HEK293 (cell line): ENCODE measurements around the gene UCN2.

Source experiments
- CTCF ChIA-PET: fragments of 350-600 bp; formaldehyde crosslinking; extraction: SDS; loops from one replicate; lab custom pipeline; 2021; ENCODE audit warnings: antibody characterized with exemption; lab: Yijun Ruan, JAX
- POLR2A ChIA-PET: fragments of 300-600 bp; formaldehyde crosslinking; extraction: SDS; loops from one replicate; lab custom pipeline; 2020; ENCODE audit warnings: antibody characterized with exemption, inconsistent platforms; lab: Yijun Ruan, JAX
- H3K27ac ChIP-seq: fragments of 200-500 bp; sonication (Bioruptor generic); 2 replicates; pipeline ENCODE4 v1.5.1; 2014; ENCODE audit warnings: low read depth, low read length, control low read depth, inconsistent platforms; ENCODE audit errors: extremely low read depth
- H3K36me3 ChIP-seq, 2 experiments: fragments of 200-500 bp in 1 of 2; sonication (Bioruptor generic) in 1 of 2; 1 replicate in 1 of 2; 2 replicates in 1 of 2; pipeline ENCODE4 v1.5.1; 2014 to 2017; ENCODE audit warnings: inconsistent platforms in 2 of 2, low read length in 2 of 2; ENCODE audit not compliant: control insufficient read depth in 2 of 2, insufficient read depth in 1 of 2
- H3K4me1 ChIP-seq: fragments of 200-500 bp; sonication (Bioruptor generic); 2 replicates; pipeline ENCODE4 v1.5.1; 2014; ENCODE audit warnings: mild to moderate bottlenecking, low read length, inconsistent platforms; ENCODE audit not compliant: control insufficient read depth, insufficient read depth
- H3K4me3 ChIP-seq: 2 replicates; pipeline ENCODE4 v1.5.1; 2011; ENCODE audit warnings: low read depth, mild to moderate bottlenecking, control low read depth, low read length, moderate library complexity
- H3K9me3 ChIP-seq: fragments of 200-500 bp; sonication (Bioruptor generic); 2 replicates; pipeline ENCODE4 v1.5.1; 2014; ENCODE audit warnings: low read depth, low read length, inconsistent platforms; ENCODE audit not compliant: control insufficient read depth, insufficient read depth
- GLIS2 ChIP-seq: fragments of 450-650 bp; formaldehyde crosslinking; IDR thresholded peaks from 2 replicates; pipeline ENCODE4 v1.5.1; 2016; ENCODE audit warnings: missing biosample characterization, missing genetic modification characterization
- MEIS1 ChIP-seq: sonication (generic); formaldehyde crosslinking; IDR thresholded peaks from 2 replicates; pipeline ENCODE4 v1.8.1; 2022; ENCODE audit warnings: missing genetic modification reagents, mild to moderate bottlenecking, borderline replicate concordance
- MZF1 ChIP-seq: fragments of 450-650 bp; formaldehyde crosslinking; IDR thresholded peaks from 2 replicates; pipeline ENCODE4 v1.5.1; 2017; ENCODE audit warnings: missing biosample characterization, missing genetic modification characterization, borderline replicate concordance
- ZBTB10 ChIP-seq: fragments of 450-650 bp; formaldehyde crosslinking; IDR thresholded peaks from 2 replicates; pipeline ENCODE4 v1.5.1; 2016; ENCODE audit warnings: missing biosample characterization, missing genetic modification characterization
- ZBTB11 ChIP-seq: fragments of 450-650 bp; formaldehyde crosslinking; conservative IDR thresholded peaks from 2 replicates; pipeline ENCODE4 v1.5.1; 2016; ENCODE audit warnings: low read depth, missing biosample characterization, missing genetic modification characterization
- ZBTB21 ChIP-seq: fragments of 450-650 bp; formaldehyde crosslinking; IDR thresholded peaks from 2 replicates; pipeline ENCODE4 v1.5.1; 2017; ENCODE audit warnings: missing biosample characterization, missing genetic modification characterization
- ZFP69B ChIP-seq: fragments of 450-650 bp; formaldehyde crosslinking; IDR thresholded peaks from 2 replicates; pipeline ENCODE4 v1.5.1; 2016; ENCODE audit warnings: missing biosample characterization, missing genetic modification characterization
- ZIC2 ChIP-seq: fragments of 450-650 bp; formaldehyde crosslinking; IDR thresholded peaks from 2 replicates; pipeline ENCODE4 v1.5.1; 2016; ENCODE audit warnings: missing biosample characterization, missing genetic modification characterization
- ZNF138 ChIP-seq: fragments of 450-650 bp; formaldehyde crosslinking; IDR thresholded peaks from 2 replicates; pipeline ENCODE4 v1.5.1; 2016; ENCODE audit warnings: missing biosample characterization, missing genetic modification characterization, borderline replicate concordance
- ZNF23 ChIP-seq: fragments of 450-650 bp; formaldehyde crosslinking; IDR thresholded peaks from 2 replicates; pipeline ENCODE4 v1.5.1; 2016; ENCODE audit warnings: missing biosample characterization, missing genetic modification characterization, borderline replicate concordance
- ZNF280C ChIP-seq: fragments of 450-650 bp; formaldehyde crosslinking; IDR thresholded peaks from 2 replicates; pipeline ENCODE4 v1.5.1; 2016; ENCODE audit warnings: missing biosample characterization, missing genetic modification characterization
- ZNF324 ChIP-seq: fragments of 450-650 bp; formaldehyde crosslinking; IDR thresholded peaks from 2 replicates; pipeline ENCODE4 v1.5.1; 2016; ENCODE audit warnings: missing biosample characterization, missing genetic modification characterization
- ZNF350 ChIP-seq: fragments of 450-650 bp; formaldehyde crosslinking; IDR thresholded peaks from 2 replicates; pipeline ENCODE4 v1.5.0; 2017; ENCODE audit warnings: missing biosample characterization, mild to moderate bottlenecking, missing genetic modification characterization
- ZNF37A ChIP-seq: fragments of 450-650 bp; IDR thresholded peaks from 2 replicates; pipeline ENCODE4 v1.5.1; 2018; ENCODE audit warnings: missing biosample characterization, missing genetic modification characterization
- ZNF426 ChIP-seq: fragments of 450-650 bp; formaldehyde crosslinking; IDR thresholded peaks from 2 replicates; pipeline ENCODE4 v1.5.1; 2017; ENCODE audit warnings: missing biosample characterization, missing genetic modification characterization, mild to moderate bottlenecking, inconsistent platforms, moderate library complexity
- ZNF433 ChIP-seq: fragments of 450-650 bp; formaldehyde crosslinking; IDR thresholded peaks from 2 replicates; pipeline ENCODE4 v1.5.1; 2016; ENCODE audit warnings: missing biosample characterization, missing genetic modification characterization, low read depth
- ZNF473 ChIP-seq: fragments of 450-650 bp; formaldehyde crosslinking; IDR thresholded peaks from 2 replicates; pipeline ENCODE4 v1.5.1; 2017; ENCODE audit warnings: missing biosample characterization, missing genetic modification characterization
- ZNF510 ChIP-seq: fragments of 450-650 bp; formaldehyde crosslinking; IDR thresholded peaks from 2 replicates; pipeline ENCODE4 v1.5.1; 2018; ENCODE audit warnings: mild to moderate bottlenecking, missing genetic modification characterization, missing biosample characterization; ENCODE audit not compliant: insufficient replicate concordance
- ZNF610 ChIP-seq: fragments of 450-650 bp; formaldehyde crosslinking; IDR thresholded peaks from 2 replicates; pipeline ENCODE4 v1.5.1; 2016; ENCODE audit warnings: missing biosample characterization, missing genetic modification characterization, borderline replicate concordance
- ZNF670 ChIP-seq: fragments of 450-650 bp; formaldehyde crosslinking; IDR thresholded peaks from 2 replicates; pipeline ENCODE4 v1.5.1; 2016; ENCODE audit warnings: missing biosample characterization, missing genetic modification characterization, low read depth
- ZNF701 ChIP-seq: fragments of 450-650 bp; formaldehyde crosslinking; IDR thresholded peaks from 2 replicates; pipeline ENCODE4 v1.5.1; 2016; ENCODE audit warnings: missing biosample characterization, missing genetic modification characterization

The UCN2 gene

GRCh38 chr3:48538451-48538850 is 25.1 kb downstream of the UCN2 start:
- POLR2A ChIA-PET: interaction anchor here (0.6 kb wide), 1 partner anchor 52 kb away, joined by 3 read pairs; no protein-coding TSS in a partner anchor

GRCh38 chr3:48536785-48537184 is 26.8 kb downstream of the UCN2 start:
- CTCF ChIA-PET: no interaction called here
- Histone ChIP-seq H3K27ac (no peak overlapping the region), H3K9me3 (no peaks in the 10 kb centered on the region), H3K4me1 (no peaks in the 10 kb centered on the region), H3K4me3 (no peak overlapping the region), H3K36me3 (peaks cover 0 to 28% of the 10 kb centered on the region in 2 experiments; a peak in 1 of 3 replicates)
- POLR2A ChIA-PET: no interaction called here
- TF ChIP-seq ZNF37A (tag by site-specific recombination) (no peak), ZBTB10 (no peak)

More at GRCh38 chr3:48538451-48538850, 25.1 kb downstream of the UCN2 start:
- Histone ChIP-seq H3K36me3 (peaks cover 0 to 35% of the 10 kb centered on the region in 2 experiments; a peak in 1 of 3 replicates), H3K27ac (no peak overlapping the region), H3K4me1 (no peaks in the 10 kb centered on the region), H3K9me3 (no peaks in the 10 kb centered on the region), H3K4me3 (no peak overlapping the region)
- CTCF ChIA-PET: interaction anchor here (0.6 kb wide), 1 partner anchor 260 kb away, joined by 3 read pairs; no protein-coding TSS in a partner anchor
- no peak for TF ChIP-seq ZNF324
- TF ChIP-seq ZNF280C (tag by site-specific recombination): no peak
- no peak for TF ChIP-seq ZNF23 (tag by site-specific recombination)
- no peak for TF ChIP-seq ZNF510 (tag by site-specific recombination)
- TF ChIP-seq ZNF433 (tag by site-specific recombination): no peak
- no peak for TF ChIP-seq ZBTB21 (tag by site-specific recombination)
- TF ChIP-seq ZNF473 (tag by site-specific recombination): no peak
- no peak for TF ChIP-seq ZNF138 (tag by site-specific recombination)
- no peak for TF ChIP-seq ZNF670
- no peak for TF ChIP-seq ZBTB11 (tag by site-specific recombination)
- no peak for TF ChIP-seq ZFP69B (tag by site-specific recombination)
- no peak for TF ChIP-seq ZIC2 (tag by site-specific recombination)
- TF ChIP-seq GLIS2 (tag by site-specific recombination): no peak
- no peak for TF ChIP-seq ZNF426 (tag by site-specific recombination)
- no peak for TF ChIP-seq ZNF350
- no peak for TF ChIP-seq MEIS1
- no peak for TF ChIP-seq ZNF701 (tag by site-specific recombination)
- TF ChIP-seq MZF1 (tag by site-specific recombination): no peak
- no peak for TF ChIP-seq ZNF610 (tag by site-specific recombination)
